DND-41 (cell line): ENCODE results near the gene ANKLE2.

Experiments
- EZH2 ChIP-seq: IDR thresholded peaks from 3 replicates; pipeline ENCODE4 v1.6.1; 2012; ENCODE audit warnings: borderline replicate concordance, low read depth, mild to moderate bottlenecking, moderate library complexity, low read length, inconsistent platforms; ENCODE audit not compliant: severe bottlenecking
- TF ChIP-seq, protein P1 (sequence below): IDR thresholded peaks from 2 replicates; pipeline ENCODE4 v1.5.1; 2012; ENCODE audit warnings: borderline replicate concordance, low read length, moderate library complexity, mild to moderate bottlenecking; ENCODE audit not compliant: poor library complexity, severe bottlenecking; ENCODE audit errors: extremely low read depth

DNA sequence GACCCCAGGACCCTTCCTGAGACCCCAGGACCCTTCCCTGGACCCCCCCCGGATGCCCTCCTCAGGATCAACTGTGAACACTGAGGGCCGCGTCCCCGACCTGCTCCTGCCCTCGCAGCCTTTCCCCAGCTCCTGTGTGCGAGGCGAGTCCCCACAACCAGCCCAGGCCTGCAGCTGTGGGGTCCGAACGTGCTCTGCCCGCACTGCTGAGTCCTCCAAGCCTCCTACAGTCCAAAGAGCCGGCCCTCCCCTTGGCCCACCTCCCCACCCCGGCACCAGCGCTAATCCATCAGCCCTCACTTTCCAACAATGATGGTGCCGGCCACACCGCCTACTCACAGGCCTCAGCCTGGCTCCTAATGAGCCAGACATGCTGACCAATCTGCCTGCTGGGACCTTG is 26.2 kb upstream of the ANKLE2 start:
- TF ChIP-seq, protein P1, sequence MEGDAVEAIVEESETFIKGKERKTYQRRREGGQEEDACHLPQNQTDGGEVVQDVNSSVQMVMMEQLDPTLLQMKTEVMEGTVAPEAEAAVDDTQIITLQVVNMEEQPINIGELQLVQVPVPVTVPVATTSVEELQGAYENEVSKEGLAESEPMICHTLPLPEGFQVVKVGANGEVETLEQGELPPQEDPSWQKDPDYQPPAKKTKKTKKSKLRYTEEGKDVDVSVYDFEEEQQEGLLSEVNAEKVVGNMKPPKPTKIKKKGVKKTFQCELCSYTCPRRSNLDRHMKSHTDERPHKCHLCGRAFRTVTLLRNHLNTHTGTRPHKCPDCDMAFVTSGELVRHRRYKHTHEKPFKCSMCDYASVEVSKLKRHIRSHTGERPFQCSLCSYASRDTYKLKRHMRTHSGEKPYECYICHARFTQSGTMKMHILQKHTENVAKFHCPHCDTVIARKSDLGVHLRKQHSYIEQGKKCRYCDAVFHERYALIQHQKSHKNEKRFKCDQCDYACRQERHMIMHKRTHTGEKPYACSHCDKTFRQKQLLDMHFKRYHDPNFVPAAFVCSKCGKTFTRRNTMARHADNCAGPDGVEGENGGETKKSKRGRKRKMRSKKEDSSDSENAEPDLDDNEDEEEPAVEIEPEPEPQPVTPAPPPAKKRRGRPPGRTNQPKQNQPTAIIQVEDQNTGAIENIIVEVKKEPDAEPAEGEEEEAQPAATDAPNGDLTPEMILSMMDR: no peak
- TF ChIP-seq EZH2: no peak
